HUES64 (cell line): ENCODE results near the gene HACD3. TPM values are rescaled to one million over a fixed set of nuclear protein-coding genes. Genes with fewer than 3 reads are reported as not detected.

ENCODE experiments used
- H3K27ac ChIP-seq: 2 replicates; pipeline ENCODE4 v1.7.0; 2013; ENCODE audit warnings: low read depth, low read length, inconsistent platforms
- H3K27me3 ChIP-seq: 2 replicates; pipeline ENCODE4 v1.6.1; 2013; ENCODE audit warnings: mild to moderate bottlenecking, low read length; ENCODE audit not compliant: insufficient read depth
- H3K36me3 ChIP-seq: 2 replicates; pipeline ENCODE4 v1.6.1; 2013; ENCODE audit warnings: mild to moderate bottlenecking, low read length; ENCODE audit not compliant: insufficient read depth
- H3K4me1 ChIP-seq: 2 replicates; pipeline ENCODE4 v1.6.1; 2013; ENCODE audit warnings: mild to moderate bottlenecking, low read length, moderate library complexity; ENCODE audit not compliant: insufficient read depth
- H3K4me3 ChIP-seq: 2 replicates; pipeline ENCODE4 v1.5.1; 2013; ENCODE audit warnings: mild to moderate bottlenecking, low read length, moderate library complexity
- H3K9ac ChIP-seq: 2 replicates; pipeline ENCODE4 v1.6.1; 2013; ENCODE audit warnings: mild to moderate bottlenecking, low read depth, low read length
- H3K9me3 ChIP-seq: 2 replicates; pipeline ENCODE4 v1.6.1; 2013; ENCODE audit warnings: low read depth, low read length; ENCODE audit not compliant: insufficient read depth
- WGBS: fragments of 150-250, 120-280 bp; methylation state at CpG from one replicate; pipeline ENCODE4 v1.1.7; 2013; ENCODE audit warnings: missing lambda C conversion rate; 5-methylcytosine and 5-hydroxymethylcytosine counted together
- polyA plus RNA-seq, 2 experiments: library from polyadenylated mRNA; stranded (reverse); fragments of 50-300 nt; gene quantifications; one replicate each; pipeline ENCODE4 v1.2.3, GENCODE V29; 2013

The HACD3 gene, protein sequence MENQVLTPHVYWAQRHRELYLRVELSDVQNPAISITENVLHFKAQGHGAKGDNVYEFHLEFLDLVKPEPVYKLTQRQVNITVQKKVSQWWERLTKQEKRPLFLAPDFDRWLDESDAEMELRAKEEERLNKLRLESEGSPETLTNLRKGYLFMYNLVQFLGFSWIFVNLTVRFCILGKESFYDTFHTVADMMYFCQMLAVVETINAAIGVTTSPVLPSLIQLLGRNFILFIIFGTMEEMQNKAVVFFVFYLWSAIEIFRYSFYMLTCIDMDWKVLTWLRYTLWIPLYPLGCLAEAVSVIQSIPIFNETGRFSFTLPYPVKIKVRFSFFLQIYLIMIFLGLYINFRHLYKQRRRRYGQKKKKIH
- 139 TPM for polyA plus RNA-seq (2013, experiment 1 of 2)
- 159 TPM for polyA plus RNA-seq (2013, experiment 2 of 2)

DNA sequence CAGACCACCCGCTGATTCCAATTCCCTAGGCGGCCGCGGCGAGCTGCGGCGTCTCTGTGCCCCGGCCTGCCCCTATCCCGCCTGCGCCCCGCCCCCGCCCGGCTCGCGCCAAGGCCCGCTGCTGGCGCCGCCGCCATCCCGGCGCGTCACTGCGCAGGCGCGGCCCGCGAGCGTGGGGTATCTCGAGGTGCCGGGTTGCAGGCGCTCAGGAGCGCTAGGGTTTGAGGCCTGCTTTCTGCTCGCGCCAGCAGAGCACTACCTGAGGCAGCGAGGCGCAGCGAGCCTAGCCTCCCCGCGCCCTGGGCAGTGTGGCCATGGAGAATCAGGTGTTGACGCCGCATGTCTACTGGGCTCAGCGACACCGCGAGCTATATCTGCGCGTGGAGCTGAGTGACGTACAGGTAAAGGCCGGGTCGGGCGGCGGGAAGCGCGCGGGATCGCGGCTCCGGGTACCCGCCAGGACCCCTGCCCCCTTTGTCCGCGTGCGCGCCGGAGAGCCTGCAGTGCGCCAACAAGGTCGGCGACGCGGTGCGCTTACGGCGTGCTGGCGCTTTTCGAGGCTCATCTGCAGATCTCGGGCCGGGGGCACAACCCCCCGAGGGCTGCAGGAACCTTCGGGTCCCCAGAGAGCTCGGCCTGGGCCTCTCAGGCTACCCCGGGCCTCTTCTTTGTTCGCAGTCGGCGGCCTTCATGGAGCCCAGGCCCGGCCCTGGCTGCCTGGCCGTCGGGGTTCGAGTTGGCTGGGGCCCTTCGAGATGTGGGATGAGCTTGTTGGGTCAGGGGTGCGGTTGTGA lies at the start of gene HACD3:
HACD3 (plus strand) TSS at position 146 of the 794 bp plus-strand sequence; CDS start at position 315, 169 bp downstream.
- peak within 1 kb of the TSS; percentile 90 for H3K4me3 ChIP-seq
- H3K9ac ChIP-seq, result peak within 1 kb of the TSS; percentile 98
- under 1% methylated on average over 88 of the region's 88 CpGs for WGBS
- H3K27me3 ChIP-seq, result no peaks in the 10 kb centered on the region
- peaks cover 12% of the 10 kb centered on the region for H3K36me3 ChIP-seq
- H3K27ac ChIP-seq, result peak within 1 kb of the TSS; percentile 94
- H3K9me3 ChIP-seq, result no peaks in the 10 kb centered on the region
- peaks cover 33% of the 10 kb centered on the region for H3K4me1 ChIP-seq

DNA sequence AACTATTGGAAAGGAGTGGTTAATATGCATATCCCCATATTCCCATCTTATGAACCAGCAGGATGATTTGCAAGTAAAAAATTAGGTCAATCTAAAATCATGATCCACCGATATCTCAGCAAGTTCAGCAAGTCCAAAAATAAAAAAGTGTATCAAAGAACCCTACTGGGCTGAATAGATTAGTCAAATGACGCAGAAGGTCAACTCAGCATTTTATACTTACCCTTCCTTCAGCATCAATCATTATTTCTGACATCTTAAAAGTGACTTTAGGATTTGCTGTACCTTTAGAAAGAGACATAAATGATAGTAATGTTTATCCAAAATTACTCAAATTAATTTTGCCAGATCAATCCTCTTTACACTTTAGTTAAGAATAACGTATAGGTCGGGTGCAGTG lies 45.4 kb upstream of the HACD3 start:
- no peak overlapping the region for H3K9ac ChIP-seq
- H3K4me3 ChIP-seq, result no peak overlapping the region
- H3K36me3 ChIP-seq, result peaks cover 87% of the 10 kb centered on the region
- no peaks in the 10 kb centered on the region for H3K9me3 ChIP-seq
- H3K27ac ChIP-seq, result no peak overlapping the region
- no peaks in the 10 kb centered on the region for H3K4me1 ChIP-seq
- no peaks in the 10 kb centered on the region for H3K27me3 ChIP-seq
- WGBS, result 94% methylated on average over 4 of the region's 4 CpGs

DNA sequence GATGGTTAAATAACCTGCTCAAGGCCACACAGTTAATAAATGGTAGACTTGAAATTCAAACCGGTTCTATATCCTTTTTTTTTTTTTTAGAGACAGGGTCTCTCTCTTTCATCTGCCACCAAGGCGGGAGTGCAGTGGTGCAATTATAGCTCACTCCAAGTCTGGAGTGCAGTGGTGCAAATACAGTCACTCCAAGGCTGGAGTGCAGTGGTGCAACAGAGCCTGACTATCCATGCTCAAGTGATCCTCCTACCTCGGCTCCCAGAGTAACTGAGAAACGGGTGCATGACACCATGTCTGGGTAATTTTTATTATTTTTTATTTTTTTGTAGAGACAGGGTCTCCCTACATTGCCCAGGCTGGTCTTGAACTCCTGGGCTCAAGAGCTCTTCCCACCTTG lies 36.2 kb upstream of the HACD3 start:
- H3K4me1 ChIP-seq, result no peaks in the 10 kb centered on the region
- no peak overlapping the region for H3K4me3 ChIP-seq
- no peaks in the 10 kb centered on the region for H3K9me3 ChIP-seq
- WGBS, result 98% methylated on average over 4 of the region's 4 CpGs
- H3K36me3 ChIP-seq, result peaks cover 78% of the 10 kb centered on the region
- H3K27me3 ChIP-seq, result no peaks in the 10 kb centered on the region
- H3K27ac ChIP-seq, result no peak overlapping the region
- no peak overlapping the region for H3K9ac ChIP-seq

DNA sequence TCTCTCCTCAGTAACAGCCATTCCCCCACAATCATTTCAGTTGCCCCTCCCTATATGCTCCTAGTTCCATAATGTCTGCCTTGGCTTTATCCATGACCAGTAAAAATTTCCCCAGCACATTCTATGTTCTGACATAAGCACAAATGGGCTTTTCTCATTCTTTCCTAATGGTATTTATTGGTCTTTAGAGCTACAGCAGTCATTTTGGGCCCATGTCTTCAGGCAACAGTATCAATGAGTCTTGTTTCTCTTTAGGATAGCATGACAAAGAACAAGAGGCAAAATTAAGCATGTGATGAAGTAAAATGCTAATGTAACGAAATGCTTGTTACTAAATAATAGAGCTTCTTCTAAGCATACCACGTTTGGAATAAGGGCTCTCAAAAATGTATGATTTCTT lies 20.9 kb upstream of the HACD3 start:
- no peak overlapping the region for H3K9ac ChIP-seq
- H3K27me3 ChIP-seq, result no peaks in the 10 kb centered on the region
- H3K27ac ChIP-seq, result no peak overlapping the region
- no peaks in the 10 kb centered on the region for H3K4me1 ChIP-seq
- WGBS, result 88% methylated on average over 2 of the region's 2 CpGs
- H3K9me3 ChIP-seq, result no peaks in the 10 kb centered on the region
- H3K36me3 ChIP-seq, result peaks cover 89% of the 10 kb centered on the region
- H3K4me3 ChIP-seq, result no peak overlapping the region

DNA sequence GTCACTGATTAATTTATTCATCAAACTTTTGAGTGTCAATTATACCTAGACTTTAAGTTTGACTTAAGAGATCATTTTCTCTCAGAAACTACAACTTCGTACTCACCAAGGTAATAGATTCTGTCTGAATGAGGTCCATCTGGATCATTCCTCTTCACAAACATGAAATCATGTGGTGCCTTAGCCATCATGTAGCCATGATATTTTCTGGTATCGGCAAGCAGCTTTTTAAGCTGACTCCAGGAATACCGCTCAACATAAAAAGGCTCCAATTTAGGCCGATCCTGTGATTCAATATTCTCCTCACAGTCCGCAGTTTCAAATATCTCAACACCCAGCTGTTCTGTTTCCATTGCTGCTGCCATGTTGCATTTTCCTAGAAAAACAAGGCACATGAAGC lies 18.1 kb upstream of the HACD3 start:
- 96% methylated on average over 5 of the region's 5 CpGs for WGBS
- H3K9ac ChIP-seq, result no peak overlapping the region
- H3K36me3 ChIP-seq, result peaks cover 75% of the 10 kb centered on the region
- no peak overlapping the region for H3K27ac ChIP-seq
- H3K4me1 ChIP-seq, result peaks cover 8% of the 10 kb centered on the region; the same call in 1 of the 2 replicates
- H3K4me3 ChIP-seq, result no peak overlapping the region
- H3K27me3 ChIP-seq, result no peaks in the 10 kb centered on the region
- H3K9me3 ChIP-seq, result no peaks in the 10 kb centered on the region

DNA sequence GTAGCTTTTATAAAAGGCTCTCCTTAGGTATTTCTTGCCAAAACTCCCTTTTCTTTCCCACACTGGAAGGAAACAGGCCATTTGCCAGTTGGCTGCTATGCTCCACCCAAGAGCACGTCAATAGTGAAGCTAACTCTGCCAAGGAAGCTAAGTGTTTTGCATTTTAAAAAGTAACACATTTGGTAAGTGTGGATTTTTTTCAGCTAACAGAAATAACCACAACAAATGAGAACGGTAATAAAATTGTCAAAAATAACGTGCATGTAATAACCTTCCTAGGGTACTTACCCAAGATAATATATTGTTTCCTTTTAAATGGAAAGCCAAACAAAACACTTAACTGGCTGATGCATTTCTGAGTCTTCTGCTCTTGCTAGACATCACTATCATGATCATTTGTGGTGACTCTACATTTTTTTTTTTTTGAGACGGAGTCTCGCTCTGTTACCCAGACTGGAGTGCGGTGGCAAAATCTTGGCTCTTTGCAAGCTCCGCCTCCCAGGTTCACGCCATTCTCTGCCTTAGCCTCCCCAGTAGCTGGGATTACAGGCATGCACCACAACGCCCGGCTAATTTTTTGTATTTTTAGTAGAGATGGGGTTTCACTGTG lies 17.4 kb upstream of the HACD3 start:
- no peak overlapping the region for H3K4me3 ChIP-seq
- peaks cover 69% of the 10 kb centered on the region for H3K36me3 ChIP-seq
- WGBS, result 84% methylated on average over 10 of the region's 10 CpGs
- H3K4me1 ChIP-seq, result peaks cover 8% of the 10 kb centered on the region; the same call in 1 of the 2 replicates
- H3K27me3 ChIP-seq, result no peaks in the 10 kb centered on the region
- no peaks in the 10 kb centered on the region for H3K9me3 ChIP-seq
- no peak overlapping the region for H3K9ac ChIP-seq
- no peak overlapping the region for H3K27ac ChIP-seq

DNA sequence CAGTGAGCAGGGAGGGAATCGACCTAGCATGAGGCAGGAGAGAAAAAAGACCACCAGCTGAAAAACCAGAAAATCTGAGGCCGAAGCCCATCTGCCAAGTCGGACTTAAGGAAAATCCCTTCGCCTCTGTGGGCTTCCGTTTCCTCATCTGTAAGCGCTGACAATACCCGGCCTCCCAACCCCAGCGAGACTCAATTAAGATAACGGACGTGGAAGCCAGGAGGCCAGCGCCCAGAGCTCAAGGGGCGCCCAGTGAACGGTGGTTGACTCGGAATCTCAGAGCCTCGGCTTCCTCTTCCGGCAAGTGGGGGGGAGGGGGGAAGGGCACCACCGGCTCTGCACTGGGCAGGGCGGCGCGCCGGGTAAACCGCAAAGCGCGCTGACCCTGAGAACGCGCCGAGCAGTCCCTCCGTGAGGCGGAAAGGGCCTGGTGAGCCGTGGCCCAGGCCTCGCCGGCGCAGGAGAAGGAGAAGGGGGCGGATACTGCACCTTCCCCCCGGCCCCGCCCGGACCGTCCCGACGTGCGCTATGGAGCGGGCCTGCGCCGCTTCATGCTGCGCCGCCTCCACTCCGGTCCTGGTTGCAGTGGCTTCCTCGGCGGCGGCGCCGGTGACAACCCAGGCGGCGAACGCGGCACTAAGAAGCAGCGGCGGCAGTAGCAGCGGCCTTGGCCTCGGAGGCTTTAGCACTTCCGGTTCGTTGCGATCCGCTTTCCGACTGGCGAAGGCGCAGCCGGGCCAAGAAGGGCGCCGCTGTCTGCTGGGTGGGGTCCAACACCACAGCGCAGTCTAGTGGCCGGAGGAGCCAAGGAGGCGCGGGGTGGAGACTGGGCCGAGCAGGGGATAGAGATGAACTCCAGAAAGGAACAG lies 13.0 kb upstream of the HACD3 start, which contains the start of gene DPP8:
DPP8 (minus strand) TSS at position 693 of the 869 bp plus-strand sequence. CDS start 5,136 bp downstream, outside the sequence.
- peaks cover 8% of the 10 kb centered on the region; the same call in 1 of the 2 replicates for H3K4me1 ChIP-seq
- WGBS, result 1% methylated on average over 75 of the region's 75 CpGs
- H3K36me3 ChIP-seq, result peaks cover 30% of the 10 kb centered on the region
- H3K27me3 ChIP-seq, result no peaks in the 10 kb centered on the region
- peak within 1 kb of the TSS; percentile 95 for H3K27ac ChIP-seq
- H3K9ac ChIP-seq, result peak within 1 kb of the TSS; percentile 94
- peak within 1 kb of the TSS; percentile 83 for H3K4me3 ChIP-seq
- no peaks in the 10 kb centered on the region for H3K9me3 ChIP-seq

DNA sequence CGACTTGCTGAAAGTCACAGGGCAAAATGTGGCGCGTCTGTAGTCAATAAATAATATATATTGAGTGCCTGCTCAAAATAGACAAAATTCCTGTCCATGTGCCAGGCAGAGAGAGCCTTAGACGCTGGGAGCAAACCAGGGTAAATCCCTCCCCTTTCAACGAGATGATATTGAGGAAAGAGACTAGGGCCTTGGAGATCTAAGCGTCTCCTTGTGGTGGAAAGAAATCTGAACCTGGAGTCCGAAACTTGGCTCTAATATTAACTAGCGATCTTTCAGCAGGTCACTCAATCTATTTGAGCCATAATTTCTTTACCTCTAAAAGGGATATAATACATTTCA lies 12.4 kb upstream of the HACD3 start:
- WGBS, result 46% methylated on average over 8 of the region's 8 CpGs
- peaks cover 24% of the 10 kb centered on the region for H3K36me3 ChIP-seq
- no peaks in the 10 kb centered on the region for H3K27me3 ChIP-seq
- no peak overlapping the region for H3K27ac ChIP-seq
- H3K4me3 ChIP-seq, result peak overlapping the region; percentile 83
- H3K9me3 ChIP-seq, result no peaks in the 10 kb centered on the region
- peaks cover 8% of the 10 kb centered on the region; the same call in 1 of the 2 replicates for H3K4me1 ChIP-seq
- H3K9ac ChIP-seq, result peak overlapping the region; percentile 20; the same call in 1 of the 2 replicates

DNA sequence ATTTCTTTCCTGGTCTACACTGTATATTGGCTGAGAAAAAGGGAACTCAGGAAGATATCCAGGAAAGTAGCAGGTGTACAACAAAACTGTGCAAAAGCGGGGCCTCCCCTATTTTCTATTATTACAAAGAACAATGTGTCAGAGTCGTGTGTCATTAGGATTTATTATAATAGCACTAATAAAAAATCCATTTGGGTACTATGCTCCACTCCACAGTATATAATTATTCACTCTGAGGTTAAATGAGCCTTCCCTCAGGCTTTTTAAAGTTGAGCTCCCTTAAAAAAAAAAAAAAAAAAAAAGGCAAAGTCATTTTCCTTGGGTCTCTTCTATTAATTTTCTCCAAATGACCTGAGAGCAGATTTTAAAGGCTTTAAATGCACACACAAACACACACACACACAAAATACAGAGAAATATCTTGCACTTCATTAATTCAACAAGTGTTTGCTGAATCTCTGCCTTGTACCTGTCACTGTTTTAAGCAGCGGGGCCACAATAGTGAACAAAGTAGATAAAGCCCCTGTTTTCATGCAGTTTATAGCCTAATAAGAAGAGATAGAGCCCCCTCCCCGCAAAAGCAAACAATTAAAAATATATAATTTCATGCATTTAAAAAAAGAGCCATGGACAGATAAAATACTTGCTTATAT lies 11.5 kb upstream of the HACD3 start:
- WGBS, result 100% methylated on average over 1 of the region's 4 CpGs
- Histone ChIP-seq H3K36me3 (peaks cover 17% of the 10 kb centered on the region), H3K4me1 (peaks cover 8% of the 10 kb centered on the region; the same call in 1 of the 2 replicates), H3K9me3 (no peaks in the 10 kb centered on the region), H3K9ac (no peak overlapping the region), H3K27ac (no peak overlapping the region), H3K27me3 (no peaks in the 10 kb centered on the region), H3K4me3 (no peak overlapping the region)

DNA sequence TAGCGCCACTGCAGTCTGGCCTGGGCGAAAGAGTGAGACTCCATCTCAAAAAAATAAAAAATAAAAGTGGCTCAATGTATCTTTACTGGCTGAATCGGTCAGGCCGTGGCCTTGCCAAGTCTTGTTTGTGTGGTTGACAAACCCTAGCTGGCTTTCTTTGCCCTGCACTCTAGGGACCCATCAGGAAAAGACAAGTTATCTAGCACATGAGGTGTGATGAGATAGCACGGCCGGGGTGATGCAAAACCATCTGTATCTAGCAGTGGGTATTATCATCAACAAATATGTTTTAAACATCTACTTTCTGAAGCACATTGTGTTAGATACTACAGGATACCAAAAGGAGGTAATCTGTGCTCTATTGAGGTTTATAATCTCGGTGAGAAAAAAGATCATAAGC lies 8.9 kb upstream of the HACD3 start:
- Histone ChIP-seq H3K4me3 (no peak overlapping the region), H3K27ac (no peak overlapping the region)

More for the DNA sequence above, 8.9 kb upstream of the HACD3 start:
- Histone ChIP-seq H3K9me3 (no peaks in the 10 kb centered on the region), H3K36me3 (no peaks in the 10 kb centered on the region; the same call in 1 of the 2 replicates), H3K27me3 (no peaks in the 10 kb centered on the region), H3K9ac (no peak overlapping the region), H3K4me1 (peaks cover 2% of the 10 kb centered on the region; the same call in 1 of the 2 replicates)
- 95% methylated on average over 5 of the region's 7 CpGs for WGBS
